Measurements from ENCODE around the gene CACNA2D3.

DNA sequence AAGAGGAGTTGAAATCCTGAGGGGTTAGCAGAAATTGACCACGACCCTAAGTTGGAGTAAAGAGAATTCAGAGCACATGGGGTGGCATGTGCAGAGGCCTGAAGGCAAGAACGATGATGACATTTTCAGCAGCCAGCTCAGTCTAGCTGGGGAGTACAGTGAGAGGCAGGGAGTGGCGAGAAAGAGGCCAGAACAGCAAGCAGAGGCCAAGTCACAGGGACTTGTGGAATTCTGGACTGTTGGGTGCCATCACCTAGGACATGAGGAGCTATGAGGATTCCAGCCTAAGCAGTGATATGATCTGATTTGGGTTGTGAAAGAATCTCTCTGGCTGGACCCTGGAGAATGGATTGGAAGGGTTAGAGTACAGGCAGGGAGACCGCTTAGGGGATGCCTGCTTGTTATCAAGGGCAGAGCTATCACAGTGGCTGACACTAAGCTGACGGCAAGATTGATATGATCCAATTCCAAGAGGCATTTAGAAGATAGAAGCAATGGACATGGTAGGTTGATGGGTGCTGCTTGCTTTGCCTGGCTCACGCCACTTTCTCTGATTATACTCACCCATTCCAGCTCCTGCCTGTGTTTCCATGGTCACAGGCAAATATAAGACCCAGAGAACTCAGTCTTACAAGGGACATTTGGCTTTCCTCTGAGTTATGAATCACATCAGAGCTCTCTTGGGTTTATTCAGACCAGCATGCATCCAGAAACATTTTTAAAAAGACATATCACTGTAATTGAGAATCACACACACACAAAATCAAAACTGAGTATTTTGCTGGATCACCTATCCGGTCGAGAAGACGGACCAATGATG lies 739.1 kb downstream of the CACNA2D3 start:
- no peak for TF ChIP-seq EZH2 (IDR thresholded peaks at IDR 0.05; ENCODE audit: borderline replicate concordance, insufficient read depth, low read length, poor library complexity, severe bottlenecking)
- TF ChIP-seq, protein P1, sequence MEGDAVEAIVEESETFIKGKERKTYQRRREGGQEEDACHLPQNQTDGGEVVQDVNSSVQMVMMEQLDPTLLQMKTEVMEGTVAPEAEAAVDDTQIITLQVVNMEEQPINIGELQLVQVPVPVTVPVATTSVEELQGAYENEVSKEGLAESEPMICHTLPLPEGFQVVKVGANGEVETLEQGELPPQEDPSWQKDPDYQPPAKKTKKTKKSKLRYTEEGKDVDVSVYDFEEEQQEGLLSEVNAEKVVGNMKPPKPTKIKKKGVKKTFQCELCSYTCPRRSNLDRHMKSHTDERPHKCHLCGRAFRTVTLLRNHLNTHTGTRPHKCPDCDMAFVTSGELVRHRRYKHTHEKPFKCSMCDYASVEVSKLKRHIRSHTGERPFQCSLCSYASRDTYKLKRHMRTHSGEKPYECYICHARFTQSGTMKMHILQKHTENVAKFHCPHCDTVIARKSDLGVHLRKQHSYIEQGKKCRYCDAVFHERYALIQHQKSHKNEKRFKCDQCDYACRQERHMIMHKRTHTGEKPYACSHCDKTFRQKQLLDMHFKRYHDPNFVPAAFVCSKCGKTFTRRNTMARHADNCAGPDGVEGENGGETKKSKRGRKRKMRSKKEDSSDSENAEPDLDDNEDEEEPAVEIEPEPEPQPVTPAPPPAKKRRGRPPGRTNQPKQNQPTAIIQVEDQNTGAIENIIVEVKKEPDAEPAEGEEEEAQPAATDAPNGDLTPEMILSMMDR (IDR thresholded peaks at IDR 0.05; ENCODE audit: poor library complexity, severe bottlenecking), result no peak
- TF ChIP-seq, protein P2, sequence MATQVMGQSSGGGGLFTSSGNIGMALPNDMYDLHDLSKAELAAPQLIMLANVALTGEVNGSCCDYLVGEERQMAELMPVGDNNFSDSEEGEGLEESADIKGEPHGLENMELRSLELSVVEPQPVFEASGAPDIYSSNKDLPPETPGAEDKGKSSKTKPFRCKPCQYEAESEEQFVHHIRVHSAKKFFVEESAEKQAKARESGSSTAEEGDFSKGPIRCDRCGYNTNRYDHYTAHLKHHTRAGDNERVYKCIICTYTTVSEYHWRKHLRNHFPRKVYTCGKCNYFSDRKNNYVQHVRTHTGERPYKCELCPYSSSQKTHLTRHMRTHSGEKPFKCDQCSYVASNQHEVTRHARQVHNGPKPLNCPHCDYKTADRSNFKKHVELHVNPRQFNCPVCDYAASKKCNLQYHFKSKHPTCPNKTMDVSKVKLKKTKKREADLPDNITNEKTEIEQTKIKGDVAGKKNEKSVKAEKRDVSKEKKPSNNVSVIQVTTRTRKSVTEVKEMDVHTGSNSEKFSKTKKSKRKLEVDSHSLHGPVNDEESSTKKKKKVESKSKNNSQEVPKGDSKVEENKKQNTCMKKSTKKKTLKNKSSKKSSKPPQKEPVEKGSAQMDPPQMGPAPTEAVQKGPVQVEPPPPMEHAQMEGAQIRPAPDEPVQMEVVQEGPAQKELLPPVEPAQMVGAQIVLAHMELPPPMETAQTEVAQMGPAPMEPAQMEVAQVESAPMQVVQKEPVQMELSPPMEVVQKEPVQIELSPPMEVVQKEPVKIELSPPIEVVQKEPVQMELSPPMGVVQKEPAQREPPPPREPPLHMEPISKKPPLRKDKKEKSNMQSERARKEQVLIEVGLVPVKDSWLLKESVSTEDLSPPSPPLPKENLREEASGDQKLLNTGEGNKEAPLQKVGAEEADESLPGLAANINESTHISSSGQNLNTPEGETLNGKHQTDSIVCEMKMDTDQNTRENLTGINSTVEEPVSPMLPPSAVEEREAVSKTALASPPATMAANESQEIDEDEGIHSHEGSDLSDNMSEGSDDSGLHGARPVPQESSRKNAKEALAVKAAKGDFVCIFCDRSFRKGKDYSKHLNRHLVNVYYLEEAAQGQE (IDR thresholded peaks at IDR 0.05; ENCODE audit: borderline replicate concordance), result no peak
- TF ChIP-seq POLR2AphosphoS5 (IDR thresholded peaks at IDR 0.05), result no peak

Measured in neural cell (in vitro differentiated cells).